Measurements from ENCODE around the gene CKAP4. TPM values are rescaled to one million over a fixed set of nuclear protein-coding genes. Genes with fewer than 3 reads are reported as not detected.

The CKAP4 gene
- total and polyA plus RNA-seq, 2 of the 13 experiments (the other 11 are each of a cell fraction or from before 2014, with no cell fraction given): 39.2 to 70.2 TPM

- no peaks in the 10 kb centered on the region for H3K36me3 ChIP-seq (replicated peaks in 1 of 2; ENCODE audit: control insufficient read depth in 1 of 2, insufficient read depth in 2 of 2, low read length in 2 of 2)
- no peaks in the 10 kb centered on the region for H3K9me3 ChIP-seq (ENCODE audit: low read length)
- ATAC-seq (no peak), FAIRE-seq (no peak), DNase-seq (ENCODE audit: low spot score) (no peak)
- no peak overlapping the region for H3K9ac ChIP-seq (ENCODE audit: insufficient read depth, low read depth, low read length)
- POLR2A ChIA-PET: no interaction called here
- H3K27ac ChIP-seq (ENCODE audit: extremely low read length, insufficient read depth, low read length): no peak overlapping the region
- no peaks in the 10 kb centered on the region for H3K27me3 ChIP-seq (ENCODE audit: control insufficient read depth in 1 of 2, insufficient read depth in 2 of 2, low read length in 2 of 2)
- no TSS peak for BruUV-seq (replicated peaks)
- CTCF ChIA-PET (ENCODE audit: low intra/inter-chr PET ratio, low total read pairs): no interaction called here
- H4K20me1 ChIP-seq (ENCODE audit: insufficient read depth, low read length): no peaks in the 10 kb centered on the region
- no peak overlapping the region for H3K4me2 ChIP-seq (ENCODE audit: low read depth, low read length)
- intact Hi-C loops (cut with micrococcal nuclease; ENCODE audit: unreplicated experiment): no loop called here
- H2AFZ ChIP-seq (ENCODE audit: low read length): no peak overlapping the region
- in situ Hi-C loops (cut with HindIII; ENCODE audit: extremely low pct_ligation_motif_present, low pct_unique_long_range_greater_than_20kb): no loop called here
- H3K4me1 ChIP-seq (ENCODE audit: insufficient read depth, low read length): peaks cover 58% of the 10 kb centered on the region
- WGBS (ENCODE audit: low lambda C conversion rate): 89% methylated on average over 5 of the region's 5 CpGs
- no peak overlapping the region for H3K4me3 ChIP-seq (replicated peaks in 1 of 3; ENCODE audit: insufficient read depth in 1 of 3, low read depth in 2 of 3, low read length in 3 of 3)
- H3K79me2 ChIP-seq (ENCODE audit: insufficient read depth, low read length): no peaks in the 10 kb centered on the region
- TF ChIP-seq AHDC1 (CRISPR knock-in tag; IDR thresholded peaks at IDR 0.05; ENCODE audit: borderline replicate concordance) (no peak), HIC2 (CRISPR knock-in tag; IDR thresholded peaks at IDR 0.05; ENCODE audit: low read depth) (no peak), TCF12 (IDR thresholded peaks at IDR 0.05) (no peak), TCF12 (CRISPR knock-in tag; IDR thresholded peaks at IDR 0.05) (no peak), SOX13 (IDR thresholded peaks at IDR 0.05) (no peak), SOX13 (CRISPR knock-in tag; conservative IDR thresholded peaks at IDR 0.05 in 1 of 2, IDR thresholded peaks at IDR 0.05 in 1 of 2) (no peak), LCORL (IDR thresholded peaks at IDR 0.05) (no peak), LCORL (CRISPR knock-in tag; IDR thresholded peaks at IDR 0.05) (no peak), MEF2D (CRISPR knock-in tag; IDR thresholded peaks at IDR 0.05) (no peak), ZNF552 (CRISPR knock-in tag; IDR thresholded peaks at IDR 0.05; ENCODE audit: borderline replicate concordance) (no peak), ZBTB10 (CRISPR knock-in tag; IDR thresholded peaks at IDR 0.05; ENCODE audit: borderline replicate concordance) (no peak), ZNF770 (CRISPR knock-in tag; IDR thresholded peaks at IDR 0.05) (no peak)
Observed at GRCh38 chr12:106292339-106292738, 44.5 kb upstream of the CKAP4 start.

Data from HepG2 (cell line).